Neutrophil (primary cell): ENCODE results near the gene ZCCHC10.
"Not testable (repeated sequence)": the region's sequence is repeated elsewhere in the genome, so short reads cannot be mapped to it uniquely, and the experiment has no call there.

ENCODE experiments used
- H3K27ac ChIP-seq: fragments of 200-600 bp; sonication (generic); 2 replicates; pipeline ENCODE4 v1.5.1; 2016; ENCODE audit warnings: mild to moderate bottlenecking, moderate library complexity
- H3K27me3 ChIP-seq: fragments of 200-600 bp; sonication (generic); 2 replicates; pipeline ENCODE4 v1.6.0; 2016; ENCODE audit warnings: mild to moderate bottlenecking
- H3K36me3 ChIP-seq: fragments of 200-600 bp; sonication (generic); 2 replicates; pipeline ENCODE4 v1.5.1; 2017
- H3K4me1 ChIP-seq, 2 experiments: fragments of 200-600 bp in 1 of 2; sonication (generic) in 1 of 2; 1 replicate in 1 of 2; 2 replicates in 1 of 2; pipeline versions ENCODE4 v1.5.1 to v1.6.1; 2013 to 2016; ENCODE audit warnings: low read depth in 1 of 2, low read length in 1 of 2, mild to moderate bottlenecking in 1 of 2, moderate library complexity in 1 of 2; ENCODE audit not compliant: control insufficient read depth in 1 of 2, insufficient read depth in 1 of 2
- H3K4me3 ChIP-seq, 2 experiments: fragments of 200-600 bp in 1 of 2; sonication (generic) in 1 of 2; 1 replicate in 1 of 2; 2 replicates in 1 of 2; pipeline ENCODE4 v1.5.1; 2013 to 2016; ENCODE audit warnings: low read depth in 1 of 2, low read length in 1 of 2, mild to moderate bottlenecking in 1 of 2, moderate library complexity in 1 of 2
- H3K9me3 ChIP-seq: fragments of 200-600 bp; sonication (generic); 2 replicates; pipeline ENCODE4 v1.5.1; 2016
- TF ChIP-seq, protein P1 (sequence below): fragments of 200-600 bp; sonication (generic); IDR thresholded peaks from 2 replicates; pipeline ENCODE4 v1.5.1; 2016; ENCODE audit warnings: antibody characterized with exemption

Gene ZCCHC10

DNA sequence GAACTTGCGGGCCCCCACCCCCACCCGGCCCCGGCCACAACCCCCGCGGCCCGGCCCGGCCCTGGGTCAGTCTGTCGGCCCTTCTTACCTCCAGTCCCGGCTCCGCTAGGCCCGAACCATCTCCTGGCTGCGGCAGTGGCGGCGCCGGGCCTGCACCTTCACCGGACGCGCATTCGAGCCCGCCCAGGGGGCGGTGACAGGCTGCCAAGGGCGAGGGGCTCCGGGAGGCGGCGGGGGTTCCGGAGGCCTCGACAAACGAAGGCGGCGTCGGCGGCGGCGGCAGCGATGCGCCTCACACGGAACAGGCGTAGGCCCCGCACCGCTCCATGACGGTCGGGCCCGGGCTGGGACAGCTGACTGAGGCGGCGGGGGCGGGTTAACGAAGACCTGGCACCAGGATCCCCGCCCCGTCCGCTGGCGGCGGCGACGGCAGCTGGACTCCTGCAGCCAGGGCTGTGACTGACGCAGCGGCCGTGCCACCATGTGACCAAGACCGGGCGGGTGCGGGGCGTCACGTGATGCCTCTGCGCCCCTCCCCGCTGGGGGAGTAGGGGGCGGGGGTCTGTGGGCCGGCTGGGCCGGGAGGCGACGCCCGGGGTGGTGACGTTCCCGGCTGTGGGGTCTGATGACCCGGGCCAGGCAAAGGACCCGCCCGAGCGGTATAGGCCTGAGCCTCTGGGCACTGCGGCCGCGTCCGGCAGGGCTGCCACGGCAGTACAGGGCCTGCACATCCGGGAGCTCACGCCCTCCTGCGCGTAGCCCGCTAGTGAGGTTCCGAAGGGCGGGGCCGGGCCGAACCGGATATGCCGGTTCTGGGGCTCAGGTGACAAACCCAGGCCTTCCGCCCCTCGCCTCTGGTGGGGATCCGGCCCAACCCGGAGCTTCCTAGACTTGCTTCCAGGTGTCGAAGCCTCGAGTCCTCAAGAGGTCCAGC, 62.9 kb downstream of the ZCCHC10 start, which contains the start of gene AFF4:
TSS of gene AFF4 (minus strand) at position 464 of the 934 bp plus-strand sequence. CDS start 26,445 bp downstream, outside the sequence.
- peaks cover 23 to 25% of the 10 kb centered on the region in 2 experiments for H3K4me1 ChIP-seq
- TF ChIP-seq, protein P1, sequence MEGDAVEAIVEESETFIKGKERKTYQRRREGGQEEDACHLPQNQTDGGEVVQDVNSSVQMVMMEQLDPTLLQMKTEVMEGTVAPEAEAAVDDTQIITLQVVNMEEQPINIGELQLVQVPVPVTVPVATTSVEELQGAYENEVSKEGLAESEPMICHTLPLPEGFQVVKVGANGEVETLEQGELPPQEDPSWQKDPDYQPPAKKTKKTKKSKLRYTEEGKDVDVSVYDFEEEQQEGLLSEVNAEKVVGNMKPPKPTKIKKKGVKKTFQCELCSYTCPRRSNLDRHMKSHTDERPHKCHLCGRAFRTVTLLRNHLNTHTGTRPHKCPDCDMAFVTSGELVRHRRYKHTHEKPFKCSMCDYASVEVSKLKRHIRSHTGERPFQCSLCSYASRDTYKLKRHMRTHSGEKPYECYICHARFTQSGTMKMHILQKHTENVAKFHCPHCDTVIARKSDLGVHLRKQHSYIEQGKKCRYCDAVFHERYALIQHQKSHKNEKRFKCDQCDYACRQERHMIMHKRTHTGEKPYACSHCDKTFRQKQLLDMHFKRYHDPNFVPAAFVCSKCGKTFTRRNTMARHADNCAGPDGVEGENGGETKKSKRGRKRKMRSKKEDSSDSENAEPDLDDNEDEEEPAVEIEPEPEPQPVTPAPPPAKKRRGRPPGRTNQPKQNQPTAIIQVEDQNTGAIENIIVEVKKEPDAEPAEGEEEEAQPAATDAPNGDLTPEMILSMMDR = peak; percentile 58
- H3K9me3 ChIP-seq = no peaks in the 10 kb centered on the region
- H3K36me3 ChIP-seq = no peaks in the 10 kb centered on the region
- H3K27me3 ChIP-seq = no peaks in the 10 kb centered on the region
- peak within 1 kb of the TSS; percentile 97 for H3K27ac ChIP-seq
- peak within 1 kb of the TSS; percentile 64 to 99 for H3K4me3 ChIP-seq

DNA sequence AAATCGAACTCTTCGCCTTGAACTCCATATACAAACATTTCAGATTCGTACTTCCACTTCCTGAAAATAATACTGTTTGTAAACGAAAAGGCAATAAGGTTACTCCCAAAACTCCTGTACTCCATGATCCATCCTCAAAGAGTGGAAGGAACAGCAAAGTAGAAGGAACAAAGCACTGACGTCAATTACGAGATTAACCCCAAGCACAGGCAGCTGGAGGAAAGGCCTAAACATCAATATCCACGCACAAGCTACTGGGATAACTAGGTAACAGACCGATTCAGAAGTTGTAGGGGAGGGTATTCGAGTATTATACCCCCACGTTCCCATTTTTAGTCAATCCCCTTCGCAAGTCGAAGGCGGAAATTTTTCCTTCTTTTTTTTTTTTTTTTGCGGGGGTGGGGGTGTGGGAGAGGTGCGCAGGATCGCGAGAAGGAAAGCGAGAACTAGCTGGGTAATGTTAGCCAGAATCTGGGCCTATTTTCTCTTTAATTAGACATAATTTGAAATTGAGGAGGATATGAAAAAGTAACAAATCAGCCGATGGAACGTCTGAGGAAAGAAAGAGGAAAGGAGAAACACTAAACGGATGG, 63.8 kb downstream of the ZCCHC10 start:
- Histone ChIP-seq H3K27me3 (no peaks in the 10 kb centered on the region), H3K4me1 (peaks cover 23 to 25% of the 10 kb centered on the region in 2 experiments), H3K27ac (peak overlapping the region; percentile 97), H3K9me3 (no peaks in the 10 kb centered on the region), H3K36me3 (no peaks in the 10 kb centered on the region), H3K4me3 (peak overlapping the region; percentile 64 to 99)
- TF ChIP-seq, protein P1 = no peak

DNA sequence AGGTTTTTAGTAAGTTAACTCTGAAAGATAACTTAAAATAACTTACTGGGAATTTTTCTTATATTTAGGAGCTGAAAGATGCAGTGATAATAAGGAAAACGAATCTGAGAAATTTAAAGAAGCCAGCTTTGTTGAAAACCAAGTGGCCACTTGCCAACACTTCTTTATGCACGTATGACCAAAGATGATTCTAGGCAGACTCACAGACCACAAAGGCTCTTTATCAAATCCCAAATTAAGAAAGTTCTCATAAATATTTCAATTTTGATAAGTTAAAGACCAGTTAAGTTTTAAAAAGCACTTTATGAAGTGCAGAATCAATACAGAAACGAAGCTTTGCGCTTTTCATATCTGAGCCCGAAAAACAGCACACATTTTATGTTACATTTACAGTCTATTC, 64.5 kb downstream of the ZCCHC10 start:
- no peaks in the 10 kb centered on the region for H3K36me3 ChIP-seq
- TF ChIP-seq, protein P1 = no peak

DNA sequence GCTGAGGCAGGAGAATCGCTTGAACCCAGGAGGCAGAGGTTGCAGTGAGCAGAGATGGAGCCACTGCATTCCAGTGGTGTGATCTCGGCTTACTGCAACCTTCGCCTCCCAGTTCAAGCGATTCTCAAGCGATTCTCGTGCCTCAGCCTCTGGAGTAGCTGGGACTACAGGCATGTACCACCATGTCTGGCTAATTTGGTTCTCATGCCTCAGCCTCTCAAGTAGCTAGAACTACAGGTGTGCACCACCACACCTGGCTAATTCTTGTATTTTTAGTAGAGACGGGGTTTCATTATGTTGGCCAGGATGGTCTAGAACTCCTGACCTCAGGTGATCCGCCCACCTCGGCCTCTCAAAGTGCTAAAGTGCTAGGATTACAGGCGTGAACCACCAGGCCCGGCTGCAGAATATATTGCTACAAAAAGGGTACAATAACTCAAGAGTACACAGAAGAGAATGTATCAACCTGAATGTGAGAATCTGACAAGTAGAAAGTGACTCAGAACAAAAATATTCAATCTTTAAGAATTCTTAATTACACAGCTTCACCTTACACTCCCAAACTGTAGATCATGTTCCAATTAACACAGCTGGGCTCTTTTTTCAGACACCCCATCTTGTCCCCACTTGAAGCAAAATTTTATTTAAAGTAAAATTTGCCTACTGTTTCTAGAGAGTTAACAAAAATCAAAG, 65.1 kb downstream of the ZCCHC10 start:
- Histone ChIP-seq H3K4me1 (peaks cover 23 to 25% of the 10 kb centered on the region in 2 experiments), H3K27ac (peak overlapping the region; percentile 97)
- H3K27me3 ChIP-seq, H3K9me3 ChIP-seq, H3K36me3 ChIP-seq, H3K4me3 ChIP-seq: not testable (repeated sequence)

More for the DNA sequence above, 64.5 kb downstream of the ZCCHC10 start:
- no peaks in the 10 kb centered on the region for H3K9me3 ChIP-seq
- H3K27me3 ChIP-seq = no peaks in the 10 kb centered on the region
- peak overlapping the region; percentile 64 to 99 for H3K4me3 ChIP-seq
- peaks cover 23 to 25% of the 10 kb centered on the region in 2 experiments for H3K4me1 ChIP-seq
- peak overlapping the region; percentile 97 for H3K27ac ChIP-seq

DNA sequence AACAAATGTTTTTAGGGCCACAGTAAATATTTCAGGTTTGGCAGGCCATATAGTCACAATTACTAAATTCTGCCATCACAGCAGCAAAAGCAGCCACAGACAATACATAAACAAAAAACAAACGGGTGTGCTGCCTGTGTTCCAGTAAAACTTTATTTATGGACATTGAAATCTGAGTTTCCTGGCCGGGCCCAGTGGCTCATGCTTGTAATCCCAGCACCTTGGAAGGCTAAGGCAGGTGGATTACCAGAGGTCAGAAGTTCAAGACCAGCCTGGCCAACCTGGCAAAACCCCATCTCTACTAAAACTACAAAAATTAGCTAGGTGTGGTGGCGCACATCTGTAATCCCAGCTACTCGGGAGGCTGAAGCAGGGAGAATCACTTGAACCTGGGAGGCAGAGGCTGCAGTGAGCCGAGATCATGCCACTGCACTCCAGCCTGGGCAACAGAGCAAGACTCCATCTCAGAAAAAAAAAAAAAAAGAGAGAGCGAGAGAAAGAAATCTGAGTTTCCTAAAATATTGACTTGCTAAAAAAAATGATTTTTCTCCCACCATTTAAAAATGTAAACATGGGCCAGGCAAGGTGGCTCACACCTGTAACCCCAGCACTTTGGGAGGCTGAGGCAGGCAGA, 70.1 kb downstream of the ZCCHC10 start:
- H3K4me1 ChIP-seq = peaks cover 17 to 26% of the 10 kb centered on the region in 2 experiments
- not testable (repeated sequence) for H3K27ac ChIP-seq, H3K9me3 ChIP-seq, H3K4me3 ChIP-seq, H3K27me3 ChIP-seq, H3K36me3 ChIP-seq

DNA sequence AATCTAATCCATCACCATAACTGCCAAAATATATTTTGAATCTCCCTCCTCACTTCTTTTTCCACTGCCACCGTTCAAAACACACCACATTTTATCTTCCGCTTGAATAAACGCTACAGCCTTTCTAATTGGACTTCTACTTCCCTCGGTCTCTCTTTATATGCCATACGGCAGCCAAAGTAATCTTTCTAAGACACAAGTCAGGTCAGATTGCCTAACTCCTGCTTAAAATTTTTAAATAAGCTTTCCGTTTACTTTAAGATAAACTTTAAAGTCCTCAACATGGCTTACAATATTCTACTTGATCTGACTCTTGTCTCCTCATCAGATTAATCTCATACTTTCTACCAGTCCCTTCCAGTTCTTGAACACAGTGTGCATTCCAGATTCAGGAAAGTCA, 72.6 kb downstream of the ZCCHC10 start:
- Histone ChIP-seq H3K4me3 (no peak overlapping the region), H3K9me3 (no peaks in the 10 kb centered on the region), H3K36me3 (peaks cover 8% of the 10 kb centered on the region), H3K27ac (no peak overlapping the region), H3K4me1 (peaks cover 8 to 26% of the 10 kb centered on the region in 2 experiments), H3K27me3 (no peaks in the 10 kb centered on the region)
- TF ChIP-seq, protein P1 = no peak
